K562 (cell line): ENCODE measurements around the gene DPY30. TPM values are rescaled to one million over a fixed set of nuclear protein-coding genes. Genes with fewer than 3 reads are reported as not detected.

Source experiments
- ATAC-seq: fragments of 200-7000 bp; cut with Tn5 transposase; 3 replicates; pipeline ENCODE4 v1.9.1; 2020; ENCODE audit warnings: moderate library complexity
- BruUV-seq: library from RNA; stranded (reverse); fragments of 400-500 nt; replicated peaks from 2 replicates; lab custom pipeline; 2021; lab: Mats Ljungman, UMichigan
- CTCF ChIA-PET: fragments of 300-600 bp; formaldehyde crosslinking; extraction: SDS; loops from one replicate; lab custom pipeline; 2021; ENCODE audit warnings: low intra/inter-chr PET ratio; lab: Yijun Ruan, JAX
- POLR2A ChIA-PET: fragments of 300-600, 350-650 bp; sonication (Branson Sonifier 250); formaldehyde crosslinking; extraction: SDS; loops from one replicate; lab custom pipeline; 2021; ENCODE audit warnings: antibody characterized with exemption, inconsistent platforms; lab: Yijun Ruan, JAX
- DNase-seq, 4 experiments: peaks; one replicate each; pipeline versions ENCODE4 v3.0.0 to v3.0.0-alpha.2; 2011 to 2018; ENCODE audit warnings: low spot score in 3 of 4, mixed read lengths in 3 of 4; ENCODE audit errors: extremely low read depth in 1 of 4
- FAIRE-seq: peaks from 2 replicates; lab custom pipeline; 2011; peaks lifted over from hg19 to GRCh38; lab: Jason Lieb, UNC
- H2AFZ ChIP-seq: 2 replicates; pipeline ENCODE4 v1.6.0; 2011; ENCODE audit warnings: low read depth, low read length, control low read depth, inconsistent platforms
- H3K27ac ChIP-seq: fragments of 200-600 bp; 3 replicates; pipeline ENCODE4 v1.8.0; 2011; ENCODE audit warnings: low read depth, mild to moderate bottlenecking, control low read depth, inconsistent platforms, low read length, moderate library complexity, mixed read lengths; ENCODE audit errors: extremely low read depth
- H3K27me3 ChIP-seq, 2 experiments: fragments of 300-600 bp in 1 of 2; 2 replicates in 1 of 2; 3 replicates in 1 of 2; pipeline versions ENCODE4 v1.6.0 to v1.8.0; 2011; ENCODE audit warnings: inconsistent platforms in 2 of 2, low read length in 2 of 2, mild to moderate bottlenecking in 1 of 2, mixed read lengths in 1 of 2, moderate library complexity in 1 of 2; ENCODE audit not compliant: control insufficient read depth in 2 of 2, insufficient read depth in 2 of 2
- H3K36me3 ChIP-seq: fragments of 300-600 bp; 3 replicates; pipeline ENCODE4 v1.8.0; 2011; ENCODE audit warnings: mild to moderate bottlenecking, low read length, inconsistent platforms; ENCODE audit not compliant: control insufficient read depth, insufficient read depth
- H3K4me1 ChIP-seq, 2 experiments: fragments of 200-600 bp in 1 of 2; replicated peaks in 1 of 2; 2 replicates in 1 of 2; 3 replicates in 1 of 2; pipeline versions ENCODE4 v1.5.1 to v1.8.0; 2011; ENCODE audit warnings: inconsistent platforms in 2 of 2, low read length in 2 of 2, mild to moderate bottlenecking in 1 of 2, mixed read lengths in 1 of 2, moderate library complexity in 1 of 2; ENCODE audit not compliant: control insufficient read depth in 2 of 2, insufficient read depth in 2 of 2
- H3K4me2 ChIP-seq: 2 replicates; pipeline ENCODE4 v1.6.1; 2011; ENCODE audit warnings: low read length, control low read depth, inconsistent platforms, mixed read lengths; ENCODE audit not compliant: insufficient read depth
- H3K4me3 ChIP-seq: fragments of 200-600 bp; sonication (generic), shearing (Covaris generic); 2 replicates; pipeline ENCODE4 v1.5.1; 2016; ENCODE audit warnings: control low read depth, inconsistent platforms
- H3K79me2 ChIP-seq: fragments of 200-600 bp; 3 replicates; pipeline ENCODE4 v1.8.0; 2011; ENCODE audit warnings: low read length, inconsistent platforms; ENCODE audit not compliant: control insufficient read depth, insufficient read depth
- H3K9ac ChIP-seq, 2 experiments: 2 replicates each; pipeline versions ENCODE4 v1.6.0 to v1.6.1; 2011; ENCODE audit warnings: low read depth in 2 of 2, low read length in 2 of 2, control low read depth in 1 of 2, inconsistent platforms in 1 of 2, mild to moderate bottlenecking in 1 of 2, mixed read lengths in 1 of 2; ENCODE audit not compliant: insufficient read depth in 1 of 2
- H3K9me1 ChIP-seq: one replicate; pipeline ENCODE4 v1.6.0; 2011; ENCODE audit warnings: inconsistent platforms, mild to moderate bottlenecking, low read length, moderate library complexity; ENCODE audit not compliant: control insufficient read depth, insufficient read depth
- H3K9me3 ChIP-seq: replicated peaks from 2 replicates; pipeline ENCODE4 v1.5.1; 2011; ENCODE audit warnings: low read depth, low read length, inconsistent platforms; ENCODE audit not compliant: control insufficient read depth, insufficient read depth
- H4K20me1 ChIP-seq: replicated peaks from 2 replicates; pipeline ENCODE4 v1.6.1; 2011; ENCODE audit warnings: low read length, inconsistent platforms, mixed read lengths; ENCODE audit not compliant: control insufficient read depth, insufficient read depth
- CBFA2T3 ChIP-seq: fragments of 450-650 bp; IDR thresholded peaks from 2 replicates; pipeline ENCODE4 v1.6.1; 2017
- FOS ChIP-seq: IDR thresholded peaks from 3 replicates; pipeline ENCODE4 v1.6.1; 2011; ENCODE audit not compliant: insufficient read length; ENCODE audit errors: extremely low read depth
- MED1 ChIP-seq: sonication (generic); formaldehyde crosslinking; IDR thresholded peaks from 2 replicates; pipeline ENCODE4 v1.8.1; 2023; ENCODE audit warnings: missing genetic modification reagents, borderline replicate concordance
- MEIS2 ChIP-seq: fragments of 450-650 bp; IDR thresholded peaks from 2 replicates; pipeline ENCODE4 v1.6.1; 2014; ENCODE audit warnings: mild to moderate bottlenecking; ENCODE audit not compliant: partially characterized antibody
- RFX1 ChIP-seq: fragments of 450-650 bp; IDR thresholded peaks from 2 replicates; pipeline ENCODE4 v1.6.1; 2016; ENCODE audit warnings: mild to moderate bottlenecking, moderate library complexity
- ZNF121 ChIP-seq: sonication (generic); formaldehyde crosslinking; conservative IDR thresholded peaks from 2 replicates; pipeline ENCODE4 v1.8.0; 2022; ENCODE audit warnings: missing genetic modification reagents
- WGBS: fragments of 100-300 bp; shearing (Covaris generic); methylation state at CpG from one replicate; pipeline ENCODE4 v1.1.6; 2016; ENCODE audit warnings: low coverage, mixed read lengths; ENCODE audit not compliant: insufficient coverage; ENCODE audit errors: missing lambda C conversion rate; 5-methylcytosine and 5-hydroxymethylcytosine counted together
- in situ Hi-C: fragments of 300-500 bp; cut with MboI; formaldehyde crosslinking; loops from 4 replicates; pipeline ENCODE4 v1.15.0; 2018; ENCODE audit warnings: inconsistent platforms, mixed read lengths
- intact Hi-C: fragments of 100-400 bp; cut with micrococcal nuclease; formaldehyde crosslinking; loops from 2 replicates; pipeline ENCODE4 v1.14.2; 2022
- polyA plus RNA-seq, 8 experiments: library from polyadenylated mRNA; depleted of rRNA in 4 of 8; stranded (reverse) in 5 of 8; unstranded in 3 of 8; fragments of >200 nt; fragmentation: Nextera tagmentation in 2 of 8; fragmentation: Illumina TruSeq in 1 of 8; extraction: Ambion mirVana in 2 of 8; extraction: Trizol in 1 of 8; gene quantifications; 2 replicates each; pipeline versions ENCODE4 v1.2.1 to v1.2.3, GENCODE V29; 2011 to 2014; ENCODE audit warnings: inconsistent platforms in 1 of 8, missing spikeins in 1 of 8
- total RNA-seq, 7 experiments: library from RNA; depleted of rRNA in 6 of 7; stranded (reverse); fragments of >200 nt in 6 of 7; fragmentation: Illumina TruSeq in 2 of 7; extraction: Trizol in 2 of 7; gene quantifications; 2 replicates each; pipeline versions ENCODE4 v1.2.1 to v1.2.3, GENCODE V29; 2011 to 2021; ENCODE audit warnings: low replicate concordance in 1 of 7

DPY30 gene
- total and polyA plus RNA-seq, 9 of the 15 experiments (the other 6 are each of a cell fraction or from before 2014, with no cell fraction given), result 64.6 to 402 (median 116) TPM

GRCh38 chr2:31992934-31993333, 46.7 kb downstream of the DPY30 start:
- ATAC-seq (no peak), DNase-seq (no peak), FAIRE-seq (no peak)
- no TSS peak for BruUV-seq
- 52% methylated on average over 4 of the region's 4 CpGs for WGBS
- in situ Hi-C loops, result no loop called here
- Histone ChIP-seq H3K9me3 (no peaks in the 10 kb centered on the region), H2AFZ (no peak overlapping the region), H3K27me3 (no peaks in the 10 kb centered on the region), H3K4me2 (no peak overlapping the region), H3K9ac (no peak overlapping the region), H4K20me1 (0 out of 2 replicates have a peak, but pooled peaks cover 3% of the 10 kb centered on the region), H3K9me1 (no peaks in the 10 kb centered on the region), H3K27ac (no peak overlapping the region), H3K4me1 (peaks cover 4 to 13% of the 10 kb centered on the region in 2 experiments), H3K4me3 (no peak overlapping the region), H3K36me3 (no peaks in the 10 kb centered on the region; the same call in none of the 3 replicates), H3K79me2 (peaks cover 98% of the 10 kb centered on the region)
- CTCF ChIA-PET, result no interaction called here
- peak; percentile 46; the same call in 1 of the 2 replicates for TF ChIP-seq ZNF121 (CRISPR knock-in tag)
- no peak for TF ChIP-seq MED1 (CRISPR knock-in tag)
- intact Hi-C loops, result no loop called here
- POLR2A ChIA-PET, result interaction anchor here (0.5 to 1.1 kb wide), 2 partner anchors 19 to 46 kb away, joined by 3 read pairs; no protein-coding TSS in a partner anchor

- Histone ChIP-seq H3K36me3 (no peaks in the 10 kb centered on the region; the same call in 1 of the 3 replicates), H3K27me3 (no peaks in the 10 kb centered on the region), H2AFZ (no peak overlapping the region), H3K4me1 (peaks cover 3 to 12% of the 10 kb centered on the region in 2 experiments), H3K27ac (no peak overlapping the region), H3K4me3 (no peak overlapping the region), H3K9me1 (no peaks in the 10 kb centered on the region), H4K20me1 (no peaks in the 10 kb centered on the region), H3K9me3 (no peaks in the 10 kb centered on the region), H3K9ac (no peak overlapping the region), H3K4me2 (no peak overlapping the region), H3K79me2 (peaks cover 98% of the 10 kb centered on the region)
- intact Hi-C loops, result no loop called here
- DNase-seq (no peak), FAIRE-seq (no peak), ATAC-seq (no peak)
- no TSS peak for BruUV-seq
- TF ChIP-seq CBFA2T3 (no peak), RFX1 (peak; percentile 17; the same call in 1 of the 2 replicates), MEIS2 (peak; percentile 15), FOS (no peak)
- in situ Hi-C loops, result no loop called here
- 89% methylated on average over 3 of the region's 3 CpGs for WGBS
- POLR2A ChIA-PET, result interaction anchor here (1.5 kb wide), 1 partner anchor 21 kb away, joined by 5 read pairs; no protein-coding TSS in a partner anchor
- CTCF ChIA-PET, result no interaction called here
Observed at GRCh38 chr2:31992025-31992579, 47.5 kb downstream of the DPY30 start.
